ENCODE results near the gene ZNF518B. TPM values are rescaled to one million over a fixed set of nuclear protein-coding genes. Genes with fewer than 3 reads are reported as not detected.

Gene ZNF518B
- total RNA-seq, 1 experiment from 2014 or later = 11.5 TPM

DNA sequence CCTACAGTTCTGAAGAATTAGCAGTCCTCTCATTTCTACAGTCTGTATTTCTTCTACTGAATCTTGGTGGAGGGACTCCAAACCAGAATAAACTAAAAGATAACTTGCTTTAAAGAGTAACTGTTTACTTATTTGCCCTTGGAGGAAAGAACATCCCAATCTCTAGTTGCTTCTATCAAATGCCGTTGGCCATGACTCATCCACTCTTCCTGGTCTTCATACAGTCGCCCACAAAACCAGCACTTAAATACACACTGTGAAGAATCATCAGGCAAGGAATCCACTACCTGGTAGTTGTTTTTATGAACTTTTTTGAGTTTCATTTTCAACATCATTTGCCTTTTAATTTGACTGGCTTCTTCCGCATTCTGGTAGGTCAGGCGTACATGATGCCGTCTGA is 14.2 kb downstream of the ZNF518B start:
- no peak overlapping the region for H3K56ac ChIP-seq (ENCODE audit: insufficient read length, low read depth, low read length)
- no peak overlapping the region for H3K9ac ChIP-seq (ENCODE audit: extremely low read depth, insufficient read length, low read length)
- H3K4me2 ChIP-seq (ENCODE audit: insufficient read depth, insufficient read length, low read length) = no peak overlapping the region
- H3K9me3 Mint-ChIP-seq = peaks cover 0 to 13% of the 10 kb centered on the region in 2 experiments; a peak in 2 of 5 replicates
- no peak overlapping the region for H2BK120ac ChIP-seq (ENCODE audit: low read depth, low read length, poor library complexity, severe bottlenecking)
- H3K27ac Mint-ChIP-seq = no peak overlapping the region
- DNase-seq = no peak
- H3K4me1 Mint-ChIP-seq = peaks cover 8 to 9% of the 10 kb centered on the region in 2 experiments
- no peaks in the 10 kb centered on the region for H3K79me1 ChIP-seq (ENCODE audit: insufficient read depth, low read depth, low read length, poor library complexity, severe bottlenecking)
- H4K91ac ChIP-seq (ENCODE audit: insufficient read length, low read depth, low read length) = no peak overlapping the region
- H3K79me2 ChIP-seq (ENCODE audit: insufficient read depth, low read length) = no peaks in the 10 kb centered on the region
- no peak overlapping the region for H2BK15ac ChIP-seq (ENCODE audit: low read depth, low read length)
- no peak overlapping the region for H3T11ph ChIP-seq (ENCODE audit: low read length)
- H3K27ac ChIP-seq (ENCODE audit: insufficient read length, low read depth, low read length) = no peak overlapping the region
- H2BK20ac ChIP-seq (ENCODE audit: low read depth, low read length, poor library complexity, severe bottlenecking) = no peak overlapping the region
- H3K9me3 ChIP-seq (ENCODE audit: control insufficient read depth, low read depth, low read length) = no peaks in the 10 kb centered on the region
- peaks cover 2% of the 10 kb centered on the region; the same call in 1 of the 2 replicates for H3K27me3 Mint-ChIP-seq (ENCODE audit: low read depth)
- no peak overlapping the region for H2AK5ac ChIP-seq (ENCODE audit: insufficient read length, low read length)
- peaks cover 37 to 53% (median 48%) of the 10 kb centered on the region in 3 experiments for H3K36me3 Mint-ChIP-seq (ENCODE audit: insufficient read depth in 1 of 3, low read depth in 3 of 3)
- no peaks in the 10 kb centered on the region for H4K20me1 ChIP-seq (ENCODE audit: control insufficient read depth, insufficient read depth, insufficient read length)
- H2AFZ ChIP-seq (ENCODE audit: low read length) = no peak overlapping the region
- no CpG with 5 or more reads among the region's 5 CpGs for WGBS (ENCODE audit: extremely low coverage, insufficient read length, low lambda C conversion rate)
- no peak overlapping the region for H3K14ac ChIP-seq (ENCODE audit: insufficient read depth, low read length)
- no peak overlapping the region for H2BK5ac ChIP-seq (ENCODE audit: insufficient read length, low read length)
- H4K5ac ChIP-seq (ENCODE audit: insufficient read length, low read depth, low read length) = no peak overlapping the region
- no peak overlapping the region for H2BK12ac ChIP-seq (ENCODE audit: insufficient read length, low read depth, low read length)
- no peak overlapping the region for H3K4me3 Mint-ChIP-seq
- peaks cover 5% of the 10 kb centered on the region; the same call in 1 of the 2 replicates for H3K4me1 ChIP-seq (ENCODE audit: insufficient read depth, low read length)
- no peaks in the 10 kb centered on the region for H3K27me3 ChIP-seq (ENCODE audit: insufficient read depth, low read length)
- no peak overlapping the region for H3K18ac ChIP-seq (ENCODE audit: insufficient read length, low read depth, low read length)
- H3K23me2 ChIP-seq (ENCODE audit: insufficient read length, low read depth, low read length, poor library complexity, severe bottlenecking) = no peaks in the 10 kb centered on the region
- TF ChIP-seq, protein P1, sequence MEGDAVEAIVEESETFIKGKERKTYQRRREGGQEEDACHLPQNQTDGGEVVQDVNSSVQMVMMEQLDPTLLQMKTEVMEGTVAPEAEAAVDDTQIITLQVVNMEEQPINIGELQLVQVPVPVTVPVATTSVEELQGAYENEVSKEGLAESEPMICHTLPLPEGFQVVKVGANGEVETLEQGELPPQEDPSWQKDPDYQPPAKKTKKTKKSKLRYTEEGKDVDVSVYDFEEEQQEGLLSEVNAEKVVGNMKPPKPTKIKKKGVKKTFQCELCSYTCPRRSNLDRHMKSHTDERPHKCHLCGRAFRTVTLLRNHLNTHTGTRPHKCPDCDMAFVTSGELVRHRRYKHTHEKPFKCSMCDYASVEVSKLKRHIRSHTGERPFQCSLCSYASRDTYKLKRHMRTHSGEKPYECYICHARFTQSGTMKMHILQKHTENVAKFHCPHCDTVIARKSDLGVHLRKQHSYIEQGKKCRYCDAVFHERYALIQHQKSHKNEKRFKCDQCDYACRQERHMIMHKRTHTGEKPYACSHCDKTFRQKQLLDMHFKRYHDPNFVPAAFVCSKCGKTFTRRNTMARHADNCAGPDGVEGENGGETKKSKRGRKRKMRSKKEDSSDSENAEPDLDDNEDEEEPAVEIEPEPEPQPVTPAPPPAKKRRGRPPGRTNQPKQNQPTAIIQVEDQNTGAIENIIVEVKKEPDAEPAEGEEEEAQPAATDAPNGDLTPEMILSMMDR (conservative IDR thresholded peaks at IDR 0.05) = no peak
- no peak overlapping the region for H3K4ac ChIP-seq (ENCODE audit: low read depth, low read length)
- no peak overlapping the region for H3K23ac ChIP-seq (ENCODE audit: insufficient read length, low read depth, low read length)
- H4K8ac ChIP-seq (replicated peaks; ENCODE audit: insufficient read length, low read depth, low read length) = no peak overlapping the region

Data from H9 (cell line).